T-helper 2 cell treated with Interferon-gamma antibody and Interleukin-4, amounts not matched to agents 5 μg/mL and 100 μg/mL, for 36 hours (primary cell): ENCODE measurements around the gene JARID2.

Source experiments
- DNase-seq: peaks from one replicate; pipeline ENCODE4 v3.0.0; 2021; ENCODE audit warnings: low spot score
- H3K27ac Mint-ChIP-seq: one replicate; pipeline ENCODE4 v1.8.0; 2021; ENCODE audit warnings: mild to moderate bottlenecking, mixed read lengths
- H3K27me3 Mint-ChIP-seq: one replicate; pipeline ENCODE4 v1.8.0; 2021; ENCODE audit warnings: low read depth, mixed read lengths
- H3K36me3 Mint-ChIP-seq: one replicate; pipeline ENCODE4 v1.8.0; 2021; ENCODE audit warnings: low read depth, mixed read lengths
- H3K4me1 Mint-ChIP-seq: one replicate; pipeline ENCODE4 v1.8.0; 2021; ENCODE audit warnings: low read depth, mixed read lengths
- H3K4me3 Mint-ChIP-seq: one replicate; pipeline ENCODE4 v1.8.0; 2022; ENCODE audit warnings: mild to moderate bottlenecking, moderate library complexity, mixed read lengths
- H3K9me3 Mint-ChIP-seq: one replicate; pipeline ENCODE4 v1.8.0; 2021; ENCODE audit warnings: mixed read lengths

Gene JARID2

GRCh38 chr6:15423286-15423993 lies 177.6 kb downstream of the JARID2 start:
- H3K27me3 Mint-ChIP-seq: no peaks in the 10 kb centered on the region
- peak overlapping the region; percentile 2 for H3K4me3 Mint-ChIP-seq
- DNase-seq: no peak
- H3K27ac Mint-ChIP-seq: peak overlapping the region; percentile 50
- peaks cover 65% of the 10 kb centered on the region for H3K4me1 Mint-ChIP-seq
- peaks cover 16% of the 10 kb centered on the region for H3K9me3 Mint-ChIP-seq
- H3K36me3 Mint-ChIP-seq: peaks cover 51% of the 10 kb centered on the region

- H3K4me3 Mint-ChIP-seq: peak overlapping the region; percentile 2
- peaks cover 37% of the 10 kb centered on the region for H3K36me3 Mint-ChIP-seq
- peak overlapping the region; percentile 34 for H3K27ac Mint-ChIP-seq
Observed at GRCh38 chr6:15425947-15426346, 180.1 kb downstream of the JARID2 start.

GRCh38 chr6:15426395-15426794 lies 180.5 kb downstream of the JARID2 start:
- Mint-ChIP-seq H3K36me3 (peaks cover 34% of the 10 kb centered on the region), H3K27ac (no peak overlapping the region), H3K4me1 (peaks cover 77% of the 10 kb centered on the region), H3K4me3 (no peak overlapping the region), H3K27me3 (no peaks in the 10 kb centered on the region), H3K9me3 (no peaks in the 10 kb centered on the region)
- no peak for DNase-seq

More at GRCh38 chr6:15425947-15426346, 180.1 kb downstream of the JARID2 start:
- DNase-seq: no peak
- no peaks in the 10 kb centered on the region for H3K9me3 Mint-ChIP-seq
- H3K4me1 Mint-ChIP-seq: peaks cover 78% of the 10 kb centered on the region
- no peaks in the 10 kb centered on the region for H3K27me3 Mint-ChIP-seq

GRCh38 chr6:15426901-15427300 lies 181.0 kb downstream of the JARID2 start:
- Mint-ChIP-seq H3K36me3 (peaks cover 34% of the 10 kb centered on the region), H3K27me3 (no peaks in the 10 kb centered on the region), H3K4me1 (peaks cover 78% of the 10 kb centered on the region), H3K9me3 (no peaks in the 10 kb centered on the region), H3K27ac (no peak overlapping the region), H3K4me3 (no peak overlapping the region)
- DNase-seq: no peak

- peaks cover 77% of the 10 kb centered on the region for H3K4me1 Mint-ChIP-seq
- H3K9me3 Mint-ChIP-seq: no peaks in the 10 kb centered on the region
- no peak for DNase-seq
- H3K27me3 Mint-ChIP-seq: no peaks in the 10 kb centered on the region
- peak overlapping the region; percentile 0 for H3K4me3 Mint-ChIP-seq
- peaks cover 34% of the 10 kb centered on the region for H3K36me3 Mint-ChIP-seq
- peak overlapping the region; percentile 53 for H3K27ac Mint-ChIP-seq
Observed at GRCh38 chr6:15427331-15428070, 181.6 kb downstream of the JARID2 start.

- no peak for DNase-seq
- H3K4me1 Mint-ChIP-seq: peaks cover 78% of the 10 kb centered on the region
- no peak overlapping the region for H3K4me3 Mint-ChIP-seq
- peaks cover 29% of the 10 kb centered on the region for H3K36me3 Mint-ChIP-seq
- H3K27ac Mint-ChIP-seq: peak overlapping the region; percentile 2
- H3K9me3 Mint-ChIP-seq: no peaks in the 10 kb centered on the region
- no peaks in the 10 kb centered on the region for H3K27me3 Mint-ChIP-seq
Observed at GRCh38 chr6:15429141-15430110, 183.6 kb downstream of the JARID2 start.

GRCh38 chr6:15430186-15430585 lies 184.3 kb downstream of the JARID2 start:
- Mint-ChIP-seq H3K36me3 (peaks cover 32% of the 10 kb centered on the region), H3K4me3 (no peak overlapping the region)
- DNase-seq: no peak

GRCh38 chr6:15430931-15431405 lies 185.1 kb downstream of the JARID2 start:
- Mint-ChIP-seq H3K4me1 (peaks cover 83% of the 10 kb centered on the region), H3K27me3 (no peaks in the 10 kb centered on the region), H3K36me3 (peaks cover 25% of the 10 kb centered on the region), H3K9me3 (no peaks in the 10 kb centered on the region), H3K4me3 (no peak overlapping the region), H3K27ac (no peak overlapping the region)
- DNase-seq: no peak

More at GRCh38 chr6:15430186-15430585, 184.3 kb downstream of the JARID2 start:
- Mint-ChIP-seq H3K9me3 (no peaks in the 10 kb centered on the region), H3K27ac (no peak overlapping the region), H3K4me1 (peaks cover 84% of the 10 kb centered on the region), H3K27me3 (no peaks in the 10 kb centered on the region)

GRCh38 chr6:15431762-15432483 lies 186.1 kb downstream of the JARID2 start:
- Mint-ChIP-seq H3K36me3 (peaks cover 24% of the 10 kb centered on the region), H3K9me3 (no peaks in the 10 kb centered on the region), H3K27me3 (no peaks in the 10 kb centered on the region), H3K4me1 (peaks cover 83% of the 10 kb centered on the region), H3K4me3 (no peak overlapping the region), H3K27ac (peak overlapping the region; percentile 66)
- no peak for DNase-seq

- Mint-ChIP-seq H3K9me3 (no peaks in the 10 kb centered on the region), H3K36me3 (peaks cover 22% of the 10 kb centered on the region), H3K4me1 (peaks cover 85% of the 10 kb centered on the region), H3K4me3 (peak overlapping the region; percentile 48), H3K27ac (peak overlapping the region; percentile 87), H3K27me3 (no peaks in the 10 kb centered on the region)
- no peak for DNase-seq
Observed at GRCh38 chr6:15433511-15433861, 187.6 kb downstream of the JARID2 start.

- peaks cover 17% of the 10 kb centered on the region for H3K36me3 Mint-ChIP-seq
- no peak for DNase-seq
- H3K9me3 Mint-ChIP-seq: no peaks in the 10 kb centered on the region
- peak overlapping the region; percentile 85 for H3K27ac Mint-ChIP-seq
- H3K4me1 Mint-ChIP-seq: peaks cover 87% of the 10 kb centered on the region
- H3K4me3 Mint-ChIP-seq: peak overlapping the region; percentile 72
- H3K27me3 Mint-ChIP-seq: no peaks in the 10 kb centered on the region
Observed at GRCh38 chr6:15434263-15434662, 188.4 kb downstream of the JARID2 start.

- DNase-seq: no peak
- peak overlapping the region; percentile 72 for H3K4me3 Mint-ChIP-seq
- peaks cover 17% of the 10 kb centered on the region for H3K36me3 Mint-ChIP-seq
- peak overlapping the region; percentile 85 for H3K27ac Mint-ChIP-seq
- no peaks in the 10 kb centered on the region for H3K27me3 Mint-ChIP-seq
- no peaks in the 10 kb centered on the region for H3K9me3 Mint-ChIP-seq
- H3K4me1 Mint-ChIP-seq: peaks cover 90% of the 10 kb centered on the region
Observed at GRCh38 chr6:15434823-15435380, 189.0 kb downstream of the JARID2 start.

- peak overlapping the region; percentile 72 for H3K4me3 Mint-ChIP-seq
- H3K27me3 Mint-ChIP-seq: no peaks in the 10 kb centered on the region
- peak overlapping the region; percentile 85 for H3K27ac Mint-ChIP-seq
- H3K4me1 Mint-ChIP-seq: peaks cover 90% of the 10 kb centered on the region
- no peaks in the 10 kb centered on the region for H3K9me3 Mint-ChIP-seq
- no peak for DNase-seq
- peaks cover 17% of the 10 kb centered on the region for H3K36me3 Mint-ChIP-seq
Observed at GRCh38 chr6:15435468-15435867, 189.6 kb downstream of the JARID2 start.
